H1 (cell line): ENCODE measurements around the gene BCO1. TPM values are rescaled to one million over a fixed set of nuclear protein-coding genes. Genes with fewer than 3 reads are reported as not detected.

Experiments used
- polyA plus RNA-seq, 7 experiments: library from polyadenylated mRNA; depleted of rRNA in 3 of 7; stranded (reverse) in 5 of 7; unstranded in 2 of 7; fragments of >200 nt in 5 of 7; fragments of 200-250 nt in 2 of 7; gene quantifications; 1 replicate in 5 of 7; 2 replicates in 1 of 7; 4 replicates in 1 of 7; pipeline versions ENCODE4 v1.2.1 to v1.2.3, GENCODE V29; 2011 to 2013; ENCODE audit warnings: missing spikeins in 2 of 7, mixed read lengths in 2 of 7
- total RNA-seq: library from RNA; stranded (reverse); fragmentation: NEBNext Ultra II Directional; extraction: Animal tissue kit (Norgen Biotek cat#: 25700); gene quantifications from 2 replicates; pipeline ENCODE4 v1.2.1, GENCODE V29; 2021
- TF ChIP-seq, protein P1 (sequence below): fragments of 300-600 bp; sonication (generic); IDR thresholded peaks from 2 replicates; pipeline ENCODE4 v1.7.1; 2012; ENCODE audit warnings: low read length, moderate library complexity, mild to moderate bottlenecking, inconsistent platforms; ENCODE audit not compliant: insufficient replicate concordance

Gene BCO1
- total and polyA plus RNA-seq, 2 of the 8 experiments (the other 6 are each of a cell fraction or from before 2014, with no cell fraction given), result 0.21 TPM; not detected in 1

DNA sequence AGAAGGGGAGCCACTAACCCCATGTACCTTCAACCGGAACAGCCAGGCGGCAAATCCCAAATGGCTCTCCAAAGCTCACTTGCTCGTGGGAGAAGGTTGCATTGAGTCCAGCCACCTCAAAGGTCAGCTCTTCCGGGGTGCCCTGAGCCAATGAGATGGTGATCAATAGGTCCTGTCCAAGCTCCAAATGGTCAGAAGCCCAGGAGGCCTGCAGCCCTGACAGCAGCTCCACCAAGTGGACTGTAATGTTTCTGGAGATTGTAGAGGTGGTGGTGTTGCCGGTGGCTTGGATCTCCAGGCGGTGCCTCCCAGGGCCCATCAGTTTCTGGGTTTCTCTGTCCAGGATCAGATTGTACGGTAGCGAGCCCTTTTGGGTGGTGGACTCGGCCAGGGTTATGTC lies 39.9 kb upstream of the BCO1 start (continued):
- TF ChIP-seq, protein P1, sequence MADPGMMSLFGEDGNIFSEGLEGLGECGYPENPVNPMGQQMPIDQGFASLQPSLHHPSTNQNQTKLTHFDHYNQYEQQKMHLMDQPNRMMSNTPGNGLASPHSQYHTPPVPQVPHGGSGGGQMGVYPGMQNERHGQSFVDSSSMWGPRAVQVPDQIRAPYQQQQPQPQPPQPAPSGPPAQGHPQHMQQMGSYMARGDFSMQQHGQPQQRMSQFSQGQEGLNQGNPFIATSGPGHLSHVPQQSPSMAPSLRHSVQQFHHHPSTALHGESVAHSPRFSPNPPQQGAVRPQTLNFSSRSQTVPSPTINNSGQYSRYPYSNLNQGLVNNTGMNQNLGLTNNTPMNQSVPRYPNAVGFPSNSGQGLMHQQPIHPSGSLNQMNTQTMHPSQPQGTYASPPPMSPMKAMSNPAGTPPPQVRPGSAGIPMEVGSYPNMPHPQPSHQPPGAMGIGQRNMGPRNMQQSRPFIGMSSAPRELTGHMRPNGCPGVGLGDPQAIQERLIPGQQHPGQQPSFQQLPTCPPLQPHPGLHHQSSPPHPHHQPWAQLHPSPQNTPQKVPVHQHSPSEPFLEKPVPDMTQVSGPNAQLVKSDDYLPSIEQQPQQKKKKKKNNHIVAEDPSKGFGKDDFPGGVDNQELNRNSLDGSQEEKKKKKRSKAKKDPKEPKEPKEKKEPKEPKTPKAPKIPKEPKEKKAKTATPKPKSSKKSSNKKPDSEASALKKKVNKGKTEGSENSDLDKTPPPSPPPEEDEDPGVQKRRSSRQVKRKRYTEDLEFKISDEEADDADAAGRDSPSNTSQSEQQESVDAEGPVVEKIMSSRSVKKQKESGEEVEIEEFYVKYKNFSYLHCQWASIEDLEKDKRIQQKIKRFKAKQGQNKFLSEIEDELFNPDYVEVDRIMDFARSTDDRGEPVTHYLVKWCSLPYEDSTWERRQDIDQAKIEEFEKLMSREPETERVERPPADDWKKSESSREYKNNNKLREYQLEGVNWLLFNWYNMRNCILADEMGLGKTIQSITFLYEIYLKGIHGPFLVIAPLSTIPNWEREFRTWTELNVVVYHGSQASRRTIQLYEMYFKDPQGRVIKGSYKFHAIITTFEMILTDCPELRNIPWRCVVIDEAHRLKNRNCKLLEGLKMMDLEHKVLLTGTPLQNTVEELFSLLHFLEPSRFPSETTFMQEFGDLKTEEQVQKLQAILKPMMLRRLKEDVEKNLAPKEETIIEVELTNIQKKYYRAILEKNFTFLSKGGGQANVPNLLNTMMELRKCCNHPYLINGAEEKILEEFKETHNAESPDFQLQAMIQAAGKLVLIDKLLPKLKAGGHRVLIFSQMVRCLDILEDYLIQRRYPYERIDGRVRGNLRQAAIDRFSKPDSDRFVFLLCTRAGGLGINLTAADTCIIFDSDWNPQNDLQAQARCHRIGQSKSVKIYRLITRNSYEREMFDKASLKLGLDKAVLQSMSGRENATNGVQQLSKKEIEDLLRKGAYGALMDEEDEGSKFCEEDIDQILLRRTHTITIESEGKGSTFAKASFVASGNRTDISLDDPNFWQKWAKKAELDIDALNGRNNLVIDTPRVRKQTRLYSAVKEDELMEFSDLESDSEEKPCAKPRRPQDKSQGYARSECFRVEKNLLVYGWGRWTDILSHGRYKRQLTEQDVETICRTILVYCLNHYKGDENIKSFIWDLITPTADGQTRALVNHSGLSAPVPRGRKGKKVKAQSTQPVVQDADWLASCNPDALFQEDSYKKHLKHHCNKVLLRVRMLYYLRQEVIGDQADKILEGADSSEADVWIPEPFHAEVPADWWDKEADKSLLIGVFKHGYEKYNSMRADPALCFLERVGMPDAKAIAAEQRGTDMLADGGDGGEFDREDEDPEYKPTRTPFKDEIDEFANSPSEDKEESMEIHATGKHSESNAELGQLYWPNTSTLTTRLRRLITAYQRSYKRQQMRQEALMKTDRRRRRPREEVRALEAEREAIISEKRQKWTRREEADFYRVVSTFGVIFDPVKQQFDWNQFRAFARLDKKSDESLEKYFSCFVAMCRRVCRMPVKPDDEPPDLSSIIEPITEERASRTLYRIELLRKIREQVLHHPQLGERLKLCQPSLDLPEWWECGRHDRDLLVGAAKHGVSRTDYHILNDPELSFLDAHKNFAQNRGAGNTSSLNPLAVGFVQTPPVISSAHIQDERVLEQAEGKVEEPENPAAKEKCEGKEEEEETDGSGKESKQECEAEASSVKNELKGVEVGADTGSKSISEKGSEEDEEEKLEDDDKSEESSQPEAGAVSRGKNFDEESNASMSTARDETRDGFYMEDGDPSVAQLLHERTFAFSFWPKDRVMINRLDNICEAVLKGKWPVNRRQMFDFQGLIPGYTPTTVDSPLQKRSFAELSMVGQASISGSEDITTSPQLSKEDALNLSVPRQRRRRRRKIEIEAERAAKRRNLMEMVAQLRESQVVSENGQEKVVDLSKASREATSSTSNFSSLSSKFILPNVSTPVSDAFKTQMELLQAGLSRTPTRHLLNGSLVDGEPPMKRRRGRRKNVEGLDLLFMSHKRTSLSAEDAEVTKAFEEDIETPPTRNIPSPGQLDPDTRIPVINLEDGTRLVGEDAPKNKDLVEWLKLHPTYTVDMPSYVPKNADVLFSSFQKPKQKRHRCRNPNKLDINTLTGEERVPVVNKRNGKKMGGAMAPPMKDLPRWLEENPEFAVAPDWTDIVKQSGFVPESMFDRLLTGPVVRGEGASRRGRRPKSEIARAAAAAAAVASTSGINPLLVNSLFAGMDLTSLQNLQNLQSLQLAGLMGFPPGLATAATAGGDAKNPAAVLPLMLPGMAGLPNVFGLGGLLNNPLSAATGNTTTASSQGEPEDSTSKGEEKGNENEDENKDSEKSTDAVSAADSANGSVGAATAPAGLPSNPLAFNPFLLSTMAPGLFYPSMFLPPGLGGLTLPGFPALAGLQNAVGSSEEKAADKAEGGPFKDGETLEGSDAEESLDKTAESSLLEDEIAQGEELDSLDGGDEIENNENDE, result no peak
